Tibial nerve (tissue), 4 donors: ENCODE data around the gene ZNF827.

ENCODE experiments used
- EP300 ChIP-seq, 2 donors: sonication (generic); formaldehyde crosslinking; IDR thresholded peaks; one replicate each; pipeline ENCODE4 v1.6.1; 2017; ENCODE audit warnings: antibody characterized with exemption in 2 of 2, mild to moderate bottlenecking in 1 of 2
- POLR2A ChIP-seq, 2 donors: fragments of 450-650 bp; IDR thresholded peaks; one replicate each; pipeline ENCODE4 v1.6.1; 2017; ENCODE audit warnings: antibody characterized with exemption in 2 of 2, mild to moderate bottlenecking in 2 of 2, moderate library complexity in 2 of 2
- TF ChIP-seq, protein P1 (sequence below), 5 experiments: fragments of 200-600 bp in 3 of 5; fragments of 450-650 bp in 2 of 5; sonication (generic) in 3 of 5; IDR thresholded peaks; one replicate each; pipeline ENCODE4 v1.5.1; 2016 to 2019; ENCODE audit warnings: antibody characterized with exemption in 5 of 5, mild to moderate bottlenecking in 3 of 5, moderate library complexity in 2 of 5

GRCh38 chr4:145763399-145763798, 175.2 kb downstream of the ZNF827 start:
- TF ChIP-seq, protein P1, sequence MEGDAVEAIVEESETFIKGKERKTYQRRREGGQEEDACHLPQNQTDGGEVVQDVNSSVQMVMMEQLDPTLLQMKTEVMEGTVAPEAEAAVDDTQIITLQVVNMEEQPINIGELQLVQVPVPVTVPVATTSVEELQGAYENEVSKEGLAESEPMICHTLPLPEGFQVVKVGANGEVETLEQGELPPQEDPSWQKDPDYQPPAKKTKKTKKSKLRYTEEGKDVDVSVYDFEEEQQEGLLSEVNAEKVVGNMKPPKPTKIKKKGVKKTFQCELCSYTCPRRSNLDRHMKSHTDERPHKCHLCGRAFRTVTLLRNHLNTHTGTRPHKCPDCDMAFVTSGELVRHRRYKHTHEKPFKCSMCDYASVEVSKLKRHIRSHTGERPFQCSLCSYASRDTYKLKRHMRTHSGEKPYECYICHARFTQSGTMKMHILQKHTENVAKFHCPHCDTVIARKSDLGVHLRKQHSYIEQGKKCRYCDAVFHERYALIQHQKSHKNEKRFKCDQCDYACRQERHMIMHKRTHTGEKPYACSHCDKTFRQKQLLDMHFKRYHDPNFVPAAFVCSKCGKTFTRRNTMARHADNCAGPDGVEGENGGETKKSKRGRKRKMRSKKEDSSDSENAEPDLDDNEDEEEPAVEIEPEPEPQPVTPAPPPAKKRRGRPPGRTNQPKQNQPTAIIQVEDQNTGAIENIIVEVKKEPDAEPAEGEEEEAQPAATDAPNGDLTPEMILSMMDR (IDR thresholded peaks at IDR 0.05), result no peak
- TF ChIP-seq POLR2A (IDR thresholded peaks at IDR 0.05) (no peak), EP300 (IDR thresholded peaks at IDR 0.05) (no peak)
